ENCODE measurements around the gene GPR137B. TPM values are rescaled to one million over a fixed set of nuclear protein-coding genes. Genes with fewer than 3 reads are reported as not detected.

The GPR137B gene
- total RNA-seq, 1 experiment from 2014 or later: 7.6 TPM

DNA sequence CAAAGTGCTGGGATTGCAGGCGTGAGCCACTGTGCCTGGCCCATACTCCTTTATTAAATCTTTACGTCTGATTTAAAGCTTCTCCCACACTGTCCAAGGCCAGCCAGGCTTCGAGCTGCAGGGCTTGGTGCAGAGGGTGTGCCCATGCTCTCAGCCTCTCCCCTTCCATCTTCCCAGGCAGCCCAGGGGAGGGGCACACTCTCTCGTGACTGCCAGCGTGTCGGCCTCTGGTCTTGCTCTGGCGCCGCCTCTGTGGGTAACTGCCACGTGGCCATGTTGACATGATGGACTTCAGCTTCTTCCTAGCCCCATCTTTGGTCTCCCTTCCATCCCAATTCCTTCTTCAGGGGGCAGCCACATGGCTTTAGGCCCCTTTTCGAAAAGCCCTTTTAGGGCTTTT is 4.7 kb downstream of the GPR137B start:
- Histone ChIP-seq H3K27me3 (no peaks in the 10 kb centered on the region), H3K4me3 (no peak overlapping the region), H3K27ac (no peak overlapping the region), H3K36me3 (no peaks in the 10 kb centered on the region), H3K9me3 (replicated peaks) (no peaks in the 10 kb centered on the region), H3K4me1 (no peaks in the 10 kb centered on the region)
- no peak for DNase-seq

- no peaks in the 10 kb centered on the region for H3K4me1 ChIP-seq
Observed at GRCh38 chr1:236147521-236148469, 5.5 kb downstream of the GPR137B start.

GRCh38 chr1:236148470-236148845 is 6.1 kb downstream of the GPR137B start:
- Histone ChIP-seq H3K4me1 (no peaks in the 10 kb centered on the region), H3K27ac (no peak overlapping the region), H3K27me3 (no peaks in the 10 kb centered on the region), H3K9me3 (replicated peaks) (no peaks in the 10 kb centered on the region), H3K4me3 (no peak overlapping the region), H3K36me3 (no peaks in the 10 kb centered on the region)
- DNase-seq: no peak

More at GRCh38 chr1:236147521-236148469, 5.5 kb downstream of the GPR137B start:
- H3K27ac ChIP-seq: no peak overlapping the region
- no peak overlapping the region for H3K4me3 ChIP-seq
- no peaks in the 10 kb centered on the region for H3K9me3 ChIP-seq (replicated peaks)
- no peaks in the 10 kb centered on the region for H3K36me3 ChIP-seq
- H3K27me3 ChIP-seq: no peaks in the 10 kb centered on the region
- DNase-seq: no peak

DNA sequence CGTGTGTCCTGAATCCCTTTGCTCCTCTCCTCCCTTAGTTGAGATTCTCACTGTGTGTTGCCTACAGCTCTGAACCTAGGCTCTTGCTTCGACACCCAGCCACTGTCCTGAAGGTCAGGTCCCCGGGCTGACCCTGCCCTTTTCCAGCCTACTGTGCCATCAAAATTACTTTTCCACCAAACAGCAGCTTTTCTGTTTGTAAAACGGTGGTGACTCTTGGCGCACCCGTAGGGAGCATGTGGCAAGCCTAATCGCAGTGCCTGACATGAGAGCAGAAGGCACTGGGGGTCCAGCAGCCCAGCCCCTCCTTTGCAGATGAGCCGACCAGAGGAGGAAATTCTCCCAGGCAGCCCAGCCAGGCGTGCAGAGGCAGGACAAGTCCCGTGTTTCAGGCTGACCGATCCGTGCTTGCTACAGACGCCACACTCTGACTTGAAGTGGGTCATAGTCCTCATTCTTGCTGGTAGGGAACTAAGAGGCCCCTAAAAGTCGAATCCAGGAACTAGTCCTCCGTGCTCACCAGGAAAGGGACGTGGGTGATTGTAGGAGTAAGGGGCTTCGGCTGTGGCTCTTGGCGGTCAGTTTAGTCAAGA is 6.8 kb downstream of the GPR137B start:
- Histone ChIP-seq H3K4me1 (no peaks in the 10 kb centered on the region), H3K27me3 (no peaks in the 10 kb centered on the region), H3K27ac (no peak overlapping the region), H3K36me3 (no peaks in the 10 kb centered on the region), H3K9me3 (replicated peaks) (no peaks in the 10 kb centered on the region), H3K4me3 (no peak overlapping the region)
- no peak for DNase-seq

GRCh38 chr1:236149696-236150228 is 7.4 kb downstream of the GPR137B start:
- no peaks in the 10 kb centered on the region for H3K27me3 ChIP-seq
- no peak overlapping the region for H3K27ac ChIP-seq
- H3K4me1 ChIP-seq: no peaks in the 10 kb centered on the region
- no peak for DNase-seq
- no peaks in the 10 kb centered on the region for H3K9me3 ChIP-seq (replicated peaks)
- H3K36me3 ChIP-seq: no peaks in the 10 kb centered on the region
- H3K4me3 ChIP-seq: no peak overlapping the region

DNA sequence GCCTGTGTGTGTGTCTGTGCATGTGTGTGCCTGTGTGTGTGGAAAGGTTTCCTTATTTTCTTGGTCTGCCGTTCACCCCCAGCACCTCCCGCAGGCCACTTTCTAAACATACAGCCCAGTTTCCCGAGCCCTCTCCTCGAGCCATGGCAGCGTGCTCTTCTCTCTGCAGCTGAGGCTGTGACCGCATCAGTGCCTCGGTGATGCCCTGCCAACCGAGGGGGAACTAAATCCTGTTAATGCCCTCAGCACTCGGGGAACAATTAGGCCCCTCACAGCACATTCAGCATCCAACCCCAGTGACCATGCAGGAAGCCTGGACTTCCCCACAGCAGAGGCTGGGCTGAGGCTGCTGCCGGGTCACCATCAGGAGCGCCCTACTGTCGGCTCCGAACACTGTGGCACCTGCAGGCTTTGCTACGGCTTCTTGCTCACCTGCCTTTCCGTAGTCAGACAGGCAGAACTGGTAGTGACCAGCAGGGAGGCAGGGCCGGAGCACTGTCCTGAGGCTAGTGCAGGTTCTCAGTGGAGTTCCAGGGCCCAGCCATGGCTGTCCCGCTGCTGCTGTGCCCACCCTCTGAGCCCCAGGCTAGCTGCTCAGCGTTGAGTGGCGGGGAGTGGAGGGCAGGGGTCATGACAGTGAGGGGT is 8.1 kb downstream of the GPR137B start:
- Histone ChIP-seq H3K27me3 (no peaks in the 10 kb centered on the region), H3K9me3 (replicated peaks) (no peaks in the 10 kb centered on the region), H3K36me3 (no peaks in the 10 kb centered on the region), H3K4me1 (no peaks in the 10 kb centered on the region), H3K4me3 (no peak overlapping the region), H3K27ac (no peak overlapping the region)
- DNase-seq: no peak

GRCh38 chr1:236150986-236151385 is 8.6 kb downstream of the GPR137B start:
- no peak for DNase-seq
- H3K27me3 ChIP-seq: no peaks in the 10 kb centered on the region
- no peaks in the 10 kb centered on the region for H3K36me3 ChIP-seq
- H3K4me1 ChIP-seq: no peaks in the 10 kb centered on the region
- H3K27ac ChIP-seq: no peak overlapping the region
- no peaks in the 10 kb centered on the region for H3K9me3 ChIP-seq (replicated peaks)
- H3K4me3 ChIP-seq: no peak overlapping the region

GRCh38 chr1:236151739-236152424 is 9.5 kb downstream of the GPR137B start:
- no peak overlapping the region for H3K4me3 ChIP-seq
- no peak for DNase-seq
- H3K27ac ChIP-seq: no peak overlapping the region
- H3K4me1 ChIP-seq: no peaks in the 10 kb centered on the region
- H3K9me3 ChIP-seq (replicated peaks): no peaks in the 10 kb centered on the region
- H3K27me3 ChIP-seq: no peaks in the 10 kb centered on the region
- H3K36me3 ChIP-seq: no peaks in the 10 kb centered on the region

GRCh38 chr1:236154126-236154525 is 11.8 kb downstream of the GPR137B start:
- DNase-seq: no peak
- no peaks in the 10 kb centered on the region for H3K9me3 ChIP-seq (replicated peaks)
- no peak overlapping the region for H3K4me3 ChIP-seq
- H3K27me3 ChIP-seq: no peaks in the 10 kb centered on the region
- no peaks in the 10 kb centered on the region for H3K4me1 ChIP-seq
- no peaks in the 10 kb centered on the region for H3K36me3 ChIP-seq
- H3K27ac ChIP-seq: no peak overlapping the region

GRCh38 chr1:236154671-236155398 is 12.5 kb downstream of the GPR137B start:
- Histone ChIP-seq H3K9me3 (replicated peaks) (no peaks in the 10 kb centered on the region), H3K36me3 (no peaks in the 10 kb centered on the region), H3K27ac (no peak overlapping the region), H3K4me3 (no peak overlapping the region), H3K4me1 (no peaks in the 10 kb centered on the region), H3K27me3 (no peaks in the 10 kb centered on the region)
- DNase-seq: no peak

DNA sequence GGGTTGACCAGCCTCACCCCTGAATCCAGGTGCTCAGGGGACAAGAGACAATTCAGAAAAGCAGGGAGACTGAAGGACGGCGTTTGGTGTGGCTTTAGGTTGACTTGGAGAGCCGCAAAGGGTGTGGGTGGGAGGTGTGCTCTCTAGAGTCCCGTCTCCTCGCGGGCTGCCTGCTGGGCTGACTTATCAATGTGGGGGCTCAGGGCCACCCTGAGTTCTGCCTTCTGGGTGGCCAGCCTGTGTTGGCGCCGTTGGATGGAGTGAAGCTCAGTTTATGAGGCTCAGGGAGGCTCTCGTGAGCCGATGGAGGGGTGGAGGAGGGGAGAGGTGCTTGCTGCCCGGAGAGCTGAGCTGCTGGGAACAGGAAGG is 13.0 kb downstream of the GPR137B start:
- H3K4me3 ChIP-seq: no peak overlapping the region
- no peaks in the 10 kb centered on the region for H3K9me3 ChIP-seq (replicated peaks)
- H3K27me3 ChIP-seq: no peaks in the 10 kb centered on the region
- DNase-seq: peak in 1 of 2 experiments; percentile 13
- H3K4me1 ChIP-seq: no peaks in the 10 kb centered on the region
- H3K27ac ChIP-seq: no peak overlapping the region
- no peaks in the 10 kb centered on the region for H3K36me3 ChIP-seq

- no peak overlapping the region for H3K4me3 ChIP-seq
- no peak overlapping the region for H3K27ac ChIP-seq
- H3K4me1 ChIP-seq: no peaks in the 10 kb centered on the region
- no peaks in the 10 kb centered on the region for H3K9me3 ChIP-seq (replicated peaks)
- H3K36me3 ChIP-seq: no peaks in the 10 kb centered on the region
- H3K27me3 ChIP-seq: no peaks in the 10 kb centered on the region
- no peak for DNase-seq
Observed at GRCh38 chr1:236155841-236156503, 13.6 kb downstream of the GPR137B start.

DNA sequence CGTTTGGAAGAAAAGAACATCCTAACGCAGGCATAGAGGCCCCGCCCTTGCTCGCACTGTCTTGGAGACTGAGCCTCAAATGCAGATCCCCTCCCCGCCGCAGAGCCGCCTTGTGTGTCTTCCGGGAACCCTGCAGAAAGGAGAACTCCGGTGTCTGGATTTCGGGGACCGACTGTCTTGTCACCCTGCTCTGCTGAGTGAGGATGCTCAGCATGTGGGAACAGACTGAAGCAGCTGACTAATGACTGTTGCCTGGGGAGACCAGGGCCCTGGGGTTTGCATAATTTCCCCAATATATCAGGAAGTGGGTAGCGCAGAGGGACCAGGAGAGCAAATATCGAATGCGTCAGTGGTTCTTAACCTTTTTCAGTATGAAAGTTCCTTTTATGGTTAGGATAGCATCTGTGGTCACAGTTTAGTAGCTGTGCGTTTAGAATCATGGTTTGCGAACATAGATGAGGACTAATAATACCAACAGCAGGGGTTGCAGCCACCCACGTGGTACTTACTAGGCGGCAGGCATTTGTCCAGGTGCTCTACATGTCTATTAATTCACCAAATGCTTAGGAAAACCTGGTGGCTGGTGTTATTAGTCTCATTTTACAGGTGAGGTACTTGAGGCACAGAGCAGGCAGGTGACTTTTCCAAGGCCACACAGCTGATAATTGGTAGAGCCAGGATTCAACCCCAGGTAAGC is 14.3 kb downstream of the GPR137B start:
- Histone ChIP-seq H3K36me3 (no peaks in the 10 kb centered on the region), H3K4me1 (no peaks in the 10 kb centered on the region), H3K4me3 (no peak overlapping the region), H3K9me3 (replicated peaks) (no peaks in the 10 kb centered on the region; the same call in 1 of the 2 replicates), H3K27me3 (no peaks in the 10 kb centered on the region), H3K27ac (no peak overlapping the region)
- DNase-seq: no peak
